Stimulated activated effector memory CD8-positive, alpha-beta T cell treated with anti-CD3 and anti-CD28 coated beads, Interleukin-12 subunit alpha, Interleukin-12 subunit beta, amount 100 ng/mL, for 72 hours (primary cell): Measurements from ENCODE around the gene POLR2E.
"Not testable (repeated sequence)": the region's sequence is repeated elsewhere in the genome, so short reads cannot be mapped to it uniquely, and the experiment has no call there.

ENCODE experiments used
- ATAC-seq: fragments of 150-1000 bp; cut with Tn5 transposase; 2 replicates; pipeline ENCODE4 v1.10.0; 2021
- DNase-seq, 2 donors: peaks; one replicate each; pipeline ENCODE4 v3.0.0; 2021 to 2022; ENCODE audit warnings: low spot score in 2 of 2
- H3K27ac Mint-ChIP-seq: one replicate; pipeline ENCODE4 v1.8.0; 2022; ENCODE audit warnings: mild to moderate bottlenecking, mixed read lengths
- H3K36me3 Mint-ChIP-seq: one replicate; pipeline ENCODE4 v1.8.0; 2022; ENCODE audit warnings: mild to moderate bottlenecking, mixed read lengths
- H3K4me1 Mint-ChIP-seq: one replicate; pipeline ENCODE4 v1.8.0; 2022; ENCODE audit warnings: mixed read lengths
- H3K4me3 Mint-ChIP-seq: one replicate; pipeline ENCODE4 v1.8.0; 2022; ENCODE audit warnings: mild to moderate bottlenecking, mixed read lengths
- H3K9me3 Mint-ChIP-seq: one replicate; pipeline ENCODE4 v1.8.0; 2022; ENCODE audit warnings: mixed read lengths

POLR2E gene

GRCh38 chr19:1119475-1120217 lies 24.5 kb upstream of the POLR2E start:
- peaks cover 5% of the 10 kb centered on the region for H3K4me1 Mint-ChIP-seq
- H3K4me3 Mint-ChIP-seq, result no peak overlapping the region
- H3K9me3 Mint-ChIP-seq, result no peaks in the 10 kb centered on the region
- peaks cover 99% of the 10 kb centered on the region for H3K36me3 Mint-ChIP-seq
- DNase-seq, result no peak
- no peak for ATAC-seq
- H3K27ac Mint-ChIP-seq, result no peak overlapping the region

GRCh38 chr19:1118999-1119398 lies 23.8 kb upstream of the POLR2E start:
- Mint-ChIP-seq H3K36me3 (peaks cover 99% of the 10 kb centered on the region), H3K4me1 (peaks cover 5% of the 10 kb centered on the region), H3K9me3 (no peaks in the 10 kb centered on the region), H3K4me3 (no peak overlapping the region), H3K27ac (no peak overlapping the region)
- DNase-seq (no peak), ATAC-seq (no peak)

- H3K4me1 Mint-ChIP-seq, result peaks cover 5% of the 10 kb centered on the region
- peaks cover 99% of the 10 kb centered on the region for H3K36me3 Mint-ChIP-seq
- no peaks in the 10 kb centered on the region for H3K9me3 Mint-ChIP-seq
- no peak overlapping the region for H3K4me3 Mint-ChIP-seq
- ATAC-seq (no peak), DNase-seq (no peak)
- H3K27ac Mint-ChIP-seq, result peak overlapping the region; percentile 65
These were observed 22.5 kb upstream of the POLR2E start for GRCh38 chr19:1117654-1118053.

GRCh38 chr19:1116726-1117581 lies 21.8 kb upstream of the POLR2E start:
- H3K36me3 Mint-ChIP-seq, result peaks cover 97% of the 10 kb centered on the region
- no peak overlapping the region for H3K27ac Mint-ChIP-seq
- no peak for DNase-seq
- H3K4me3 Mint-ChIP-seq, result no peak overlapping the region
- no peaks in the 10 kb centered on the region for H3K9me3 Mint-ChIP-seq
- ATAC-seq, result no peak
- H3K4me1 Mint-ChIP-seq, result peaks cover 5% of the 10 kb centered on the region

GRCh38 chr19:1115646-1116420 lies 20.7 kb upstream of the POLR2E start:
- Mint-ChIP-seq H3K36me3 (peaks cover 97% of the 10 kb centered on the region), H3K27ac (no peak overlapping the region), H3K4me1 (no peaks in the 10 kb centered on the region), H3K4me3 (no peak overlapping the region), H3K9me3 (no peaks in the 10 kb centered on the region)
- no peak for DNase-seq
- ATAC-seq, result no peak

GRCh38 chr19:1114728-1115127 lies 19.6 kb upstream of the POLR2E start:
- not testable (repeated sequence) for H3K4me1 Mint-ChIP-seq, H3K4me3 Mint-ChIP-seq, H3K27ac Mint-ChIP-seq, ATAC-seq, DNase-seq, H3K9me3 Mint-ChIP-seq
- H3K36me3 Mint-ChIP-seq, result peaks cover 97% of the 10 kb centered on the region

GRCh38 chr19:1113986-1114483 lies 18.9 kb upstream of the POLR2E start:
- peak overlapping the region; percentile 26 for H3K27ac Mint-ChIP-seq
- H3K9me3 Mint-ChIP-seq, result no peaks in the 10 kb centered on the region
- peaks cover 95% of the 10 kb centered on the region for H3K36me3 Mint-ChIP-seq
- H3K4me1 Mint-ChIP-seq, result no peaks in the 10 kb centered on the region
- H3K4me3 Mint-ChIP-seq, result no peak overlapping the region
- DNase-seq (no peak), ATAC-seq (no peak)

- Mint-ChIP-seq H3K9me3 (no peaks in the 10 kb centered on the region), H3K27ac (peak overlapping the region; percentile 26), H3K4me1 (no peaks in the 10 kb centered on the region), H3K36me3 (peaks cover 95% of the 10 kb centered on the region), H3K4me3 (no peak overlapping the region)
- peak; percentile 79 for ATAC-seq
- DNase-seq, result peak; percentile 73 to 86
These were observed 18.1 kb upstream of the POLR2E start for GRCh38 chr19:1113030-1113985.

- no peak overlapping the region for H3K4me3 Mint-ChIP-seq
- no peak for ATAC-seq
- peak overlapping the region; percentile 26 for H3K27ac Mint-ChIP-seq
These were observed 17.3 kb upstream of the POLR2E start for GRCh38 chr19:1112268-1113029.

GRCh38 chr19:1111641-1112267 lies 16.6 kb upstream of the POLR2E start:
- DNase-seq (no peak), ATAC-seq (no peak)
- H3K27ac Mint-ChIP-seq, result peak overlapping the region; percentile 43
- H3K4me1 Mint-ChIP-seq, result no peaks in the 10 kb centered on the region
- no peak overlapping the region for H3K4me3 Mint-ChIP-seq
- no peaks in the 10 kb centered on the region for H3K9me3 Mint-ChIP-seq
- peaks cover 92% of the 10 kb centered on the region for H3K36me3 Mint-ChIP-seq

More at GRCh38 chr19:1112268-1113029, 17.3 kb upstream of the POLR2E start:
- Mint-ChIP-seq H3K9me3 (no peaks in the 10 kb centered on the region), H3K36me3 (peaks cover 92% of the 10 kb centered on the region), H3K4me1 (no peaks in the 10 kb centered on the region)
- DNase-seq, result no peak

GRCh38 chr19:1110809-1111640 lies 15.8 kb upstream of the POLR2E start:
- Mint-ChIP-seq H3K9me3 (no peaks in the 10 kb centered on the region), H3K4me3 (no peak overlapping the region), H3K27ac (peak overlapping the region; percentile 43), H3K36me3 (peaks cover 92% of the 10 kb centered on the region), H3K4me1 (no peaks in the 10 kb centered on the region)
- ATAC-seq, result no peak
- no peak for DNase-seq

GRCh38 chr19:1109697-1110671 lies 14.8 kb upstream of the POLR2E start:
- Mint-ChIP-seq H3K9me3 (no peaks in the 10 kb centered on the region), H3K36me3 (peaks cover 89% of the 10 kb centered on the region), H3K27ac (no peak overlapping the region), H3K4me1 (no peaks in the 10 kb centered on the region), H3K4me3 (no peak overlapping the region)
- ATAC-seq, result no peak
- no peak for DNase-seq
